Measurements from ENCODE around the gene ZAP70. TPM values are rescaled to one million over a fixed set of nuclear protein-coding genes. Genes with fewer than 3 reads are reported as not detected.

Gene ZAP70
- polyA plus RNA-seq, 2 of the 4 experiments (the other 2 are of a cell fraction) = 0.10 TPM; not detected in 1

- ATAC-seq = no peak
- no peak for DNase-seq (ENCODE audit: low read depth in 1 of 2, low spot score in 1 of 2)
- no peak overlapping the region for H3K4me2 ChIP-seq
- CTCF ChIA-PET = interaction anchor here (1.0 to 8.6 kb wide), 5 partner anchors 11 to 683 kb away, joined by 3 to 93 read pairs (median 13); partner anchors contain the start of gene ACTR1B
- WGBS (ENCODE audit: missing lambda C conversion rate) = 76% methylated on average over 6 of the region's 6 CpGs
- TF ChIP-seq NFE2L2 (conservative IDR thresholded peaks at IDR 0.05; ENCODE audit: low read length) (no peak), FOXS1 (CRISPR knock-in tag; IDR thresholded peaks at IDR 0.05) (no peak), CEBPB (IDR thresholded peaks at IDR 0.05) (no peak), ZSCAN20 (CRISPR knock-in tag; IDR thresholded peaks at IDR 0.05) (no peak), TFCP2L1 (CRISPR knock-in tag; IDR thresholded peaks at IDR 0.05) (no peak), REST (IDR thresholded peaks at IDR 0.05) (no peak), HES2 (IDR thresholded peaks at IDR 0.05) (no peak), USF2 (IDR thresholded peaks at IDR 0.05) (no peak), CTCF (IDR thresholded peaks at IDR 0.05) (no peak), ZC3H11A (IDR thresholded peaks at IDR 0.05) (no peak), POLR2A (IDR thresholded peaks at IDR 0.05; ENCODE audit: low read length) (no peak), ZFP36 (IDR thresholded peaks at IDR 0.05; ENCODE audit: borderline replicate concordance, partially characterized antibody) (no peak), PHF8 (IDR thresholded peaks at IDR 0.05; ENCODE audit: borderline replicate concordance, low read depth) (no peak), KDM5A (IDR thresholded peaks at IDR 0.05) (no peak), JUN (IDR thresholded peaks at IDR 0.05) (no peak), KDM1A (IDR thresholded peaks at IDR 0.05; ENCODE audit: low read depth) (no peak), MAX (IDR thresholded peaks at IDR 0.05) (no peak), MAFK (IDR thresholded peaks at IDR 0.05; ENCODE audit: partially characterized antibody) (no peak), TP53 (CRISPR knock-in tag; IDR thresholded peaks at IDR 0.05) (no peak)
- TF ChIP-seq, protein P1, sequence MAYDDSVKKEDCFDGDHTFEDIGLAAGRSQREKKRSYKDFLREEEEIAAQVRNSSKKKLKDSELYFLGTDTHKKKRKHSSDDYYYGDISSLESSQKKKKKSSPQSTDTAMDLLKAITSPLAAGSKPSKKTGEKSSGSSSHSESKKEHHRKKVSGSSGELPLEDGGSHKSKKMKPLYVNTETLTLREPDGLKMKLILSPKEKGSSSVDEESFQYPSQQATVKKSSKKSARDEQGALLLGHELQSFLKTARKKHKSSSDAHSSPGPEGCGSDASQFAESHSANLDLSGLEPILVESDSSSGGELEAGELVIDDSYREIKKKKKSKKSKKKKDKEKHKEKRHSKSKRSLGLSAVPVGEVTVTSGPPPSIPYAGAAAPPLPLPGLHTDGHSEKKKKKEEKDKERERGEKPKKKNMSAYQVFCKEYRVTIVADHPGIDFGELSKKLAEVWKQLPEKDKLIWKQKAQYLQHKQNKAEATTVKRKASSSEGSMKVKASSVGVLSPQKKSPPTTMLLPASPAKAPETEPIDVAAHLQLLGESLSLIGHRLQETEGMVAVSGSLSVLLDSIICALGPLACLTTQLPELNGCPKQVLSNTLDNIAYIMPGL (CRISPR knock-in tag; IDR thresholded peaks at IDR 0.05; ENCODE audit: borderline replicate concordance) = no peak
- no peak overlapping the region for H3K27ac ChIP-seq
- FAIRE-seq = no peak
- POLR2A ChIA-PET = no interaction called here
- no peaks in the 10 kb centered on the region for H3K4me1 ChIP-seq
- H3K9me3 ChIP-seq = no peaks in the 10 kb centered on the region
- H3K4me3 ChIP-seq = no peak overlapping the region
These were observed 11.4 kb upstream of the ZAP70 start for GRCh38 chr2:97701851-97702465.

All from A549 (cell line).